Ovary (tissue), 3 donors: Measurements from ENCODE around the gene ATP2C2.

ENCODE experiments used
- EP300 ChIP-seq: sonication (generic); formaldehyde crosslinking; IDR thresholded peaks from one replicate; pipeline ENCODE4 v1.6.1; 2017; ENCODE audit warnings: antibody characterized with exemption
- POLR2A ChIP-seq: fragments of 450-650 bp; IDR thresholded peaks from one replicate; pipeline ENCODE4 v1.6.1; 2017; ENCODE audit warnings: antibody characterized with exemption, mild to moderate bottlenecking, moderate library complexity
- TF ChIP-seq, protein P1 (sequence below), 3 donors: fragments of 450-650 bp in 2 of 3; fragments of 200-600 bp in 1 of 3; IDR thresholded peaks; one replicate each; pipeline versions ENCODE4 v1.5.1 to v1.8.0; 2016 to 2022; ENCODE audit warnings: antibody characterized with exemption in 3 of 3, mild to moderate bottlenecking in 1 of 3
- donor health status: DM: no; HTN: no; CAD: no.

DNA sequence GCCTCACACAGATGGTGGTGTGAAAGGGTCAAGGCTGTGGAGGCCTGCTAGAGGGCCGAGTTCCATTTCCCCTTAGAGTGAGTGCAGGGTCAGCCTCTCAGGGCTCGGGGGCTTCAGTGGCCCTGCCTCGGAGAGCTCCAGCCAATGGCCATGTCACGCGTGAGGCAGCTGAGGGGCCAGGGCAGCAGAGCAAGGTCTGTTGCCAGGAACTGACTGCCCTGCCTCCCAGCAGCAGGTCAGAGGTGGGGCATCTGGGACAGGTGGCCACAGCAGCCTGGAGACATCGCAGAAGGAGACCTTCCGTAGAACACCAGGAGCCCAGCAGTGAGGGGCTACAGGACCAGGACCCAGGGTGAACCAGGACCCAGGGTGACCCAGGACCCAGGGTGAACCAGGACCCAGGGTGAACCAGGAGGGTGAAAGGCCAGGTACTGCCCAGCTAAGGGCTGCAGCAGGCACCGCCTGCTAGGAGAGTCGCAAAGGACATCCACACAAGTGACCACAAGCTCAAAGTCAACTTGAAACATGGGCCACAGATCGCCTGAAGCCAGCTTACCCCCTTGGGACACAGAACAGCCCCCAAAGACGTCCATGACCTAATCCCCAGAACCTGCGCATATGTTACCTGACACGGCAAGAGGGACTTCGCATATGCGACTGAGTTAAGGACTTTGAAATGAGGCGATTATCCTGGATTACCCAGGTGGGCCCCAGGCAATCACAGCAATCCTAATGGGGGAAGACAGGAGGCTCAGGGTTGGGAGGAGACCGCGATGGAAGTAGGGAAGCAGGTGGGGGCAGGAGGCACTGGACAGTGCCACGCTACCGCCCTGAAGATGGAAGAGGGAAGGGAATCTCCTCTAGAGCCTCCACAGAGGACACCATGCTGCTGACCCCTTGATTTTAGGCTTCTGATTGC, 141.0 kb downstream of the ATP2C2 start:
- TF ChIP-seq, protein P1, sequence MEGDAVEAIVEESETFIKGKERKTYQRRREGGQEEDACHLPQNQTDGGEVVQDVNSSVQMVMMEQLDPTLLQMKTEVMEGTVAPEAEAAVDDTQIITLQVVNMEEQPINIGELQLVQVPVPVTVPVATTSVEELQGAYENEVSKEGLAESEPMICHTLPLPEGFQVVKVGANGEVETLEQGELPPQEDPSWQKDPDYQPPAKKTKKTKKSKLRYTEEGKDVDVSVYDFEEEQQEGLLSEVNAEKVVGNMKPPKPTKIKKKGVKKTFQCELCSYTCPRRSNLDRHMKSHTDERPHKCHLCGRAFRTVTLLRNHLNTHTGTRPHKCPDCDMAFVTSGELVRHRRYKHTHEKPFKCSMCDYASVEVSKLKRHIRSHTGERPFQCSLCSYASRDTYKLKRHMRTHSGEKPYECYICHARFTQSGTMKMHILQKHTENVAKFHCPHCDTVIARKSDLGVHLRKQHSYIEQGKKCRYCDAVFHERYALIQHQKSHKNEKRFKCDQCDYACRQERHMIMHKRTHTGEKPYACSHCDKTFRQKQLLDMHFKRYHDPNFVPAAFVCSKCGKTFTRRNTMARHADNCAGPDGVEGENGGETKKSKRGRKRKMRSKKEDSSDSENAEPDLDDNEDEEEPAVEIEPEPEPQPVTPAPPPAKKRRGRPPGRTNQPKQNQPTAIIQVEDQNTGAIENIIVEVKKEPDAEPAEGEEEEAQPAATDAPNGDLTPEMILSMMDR (IDR thresholded peaks at IDR 0.05), result no peak
- no peak for TF ChIP-seq POLR2A
- TF ChIP-seq EP300, result no peak
